Measurements from ENCODE around the gene MSMP. TPM values are rescaled to one million over a fixed set of nuclear protein-coding genes. Genes with fewer than 3 reads are reported as not detected.

MSMP gene
- polyA plus RNA-seq, 3 donors, result not detected

DNA sequence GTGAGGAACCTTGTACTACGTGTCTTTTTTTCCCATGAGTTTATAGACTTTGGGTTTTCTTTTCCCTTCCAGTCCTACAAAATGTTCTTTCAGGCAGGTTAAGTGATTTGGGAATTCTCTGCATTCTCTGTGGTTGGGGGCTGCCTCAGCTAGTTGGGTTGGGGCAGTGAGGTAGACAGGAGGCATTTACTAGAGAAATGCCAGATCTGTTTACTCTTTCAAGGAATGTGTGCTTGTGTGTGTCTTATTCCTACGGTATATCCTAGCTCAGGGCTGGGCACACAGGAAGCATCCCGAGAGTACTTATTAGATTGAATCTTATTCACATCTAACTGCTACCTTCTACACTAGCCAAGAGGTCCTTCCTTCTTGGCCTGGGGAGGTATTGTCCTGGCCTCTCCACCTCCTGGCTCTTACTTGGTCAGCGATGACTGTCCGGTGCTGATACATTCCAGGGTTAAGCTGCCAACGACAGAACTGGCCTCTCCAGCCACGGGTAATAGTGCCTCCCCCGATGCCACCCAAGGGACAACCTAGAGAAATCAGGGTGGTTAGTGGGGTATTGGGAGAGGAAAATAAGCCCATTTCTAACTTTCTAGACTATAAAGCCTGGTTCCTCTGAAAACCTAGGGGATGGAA is 10.1 kb downstream of the MSMP start:
- H2AFZ ChIP-seq (ENCODE audit: insufficient read depth, low read depth, low read length, poor library complexity, severe bottlenecking), result peak overlapping the region; percentile 6
- H3K79me2 ChIP-seq (ENCODE audit: insufficient read depth, low read length), result peaks cover 55% of the 10 kb centered on the region
- Mint-ChIP-seq H3K9me3 (no peaks in the 10 kb centered on the region), H3K27ac (peak overlapping the region; percentile 24 to 91 (median 68)), H3K4me1 (peaks cover 50% of the 10 kb centered on the region), H3K27me3 (ENCODE audit: low read depth in 3 of 3) (peaks cover 0 to 1% (median 0%) of the 10 kb centered on the region in 3 donors), H3K36me3 (peaks cover 62 to 74% of the 10 kb centered on the region in 2 donors), H3K4me3 (peak overlapping the region in 1 of 2 donors; percentile 17)
- peaks cover 46 to 57% of the 10 kb centered on the region in 2 donors for H3K36me3 ChIP-seq (replicated peaks in 1 of 2; ENCODE audit: control insufficient read depth in 1 of 2, insufficient read depth in 2 of 2, low read length in 2 of 2)
- H3K27ac ChIP-seq (ENCODE audit: low read depth in 1 of 2, low read length in 2 of 2), result peak overlapping the region; percentile 15 to 74
- WGBS (ENCODE audit: insufficient coverage), result no CpG with 5 or more reads among the region's 8 CpGs
- H4K20me1 ChIP-seq (ENCODE audit: insufficient read depth, low read length), result peaks cover 93% of the 10 kb centered on the region
- peak overlapping the region; percentile 28 for H3K4me2 ChIP-seq (replicated peaks; ENCODE audit: extremely low read depth, low read length, poor library complexity, severe bottlenecking)
- H3K9me3 ChIP-seq (replicated peaks in 1 of 2; ENCODE audit: control insufficient read depth in 1 of 2, insufficient read depth in 1 of 2, low read length in 2 of 2), result no peaks in the 10 kb centered on the region
- H3K4me3 ChIP-seq (replicated peaks in 1 of 3; ENCODE audit: low read depth in 2 of 3, low read length in 3 of 3), result no peak overlapping the region
- peaks cover 46 to 50% of the 10 kb centered on the region in 2 donors for H3K4me1 ChIP-seq (ENCODE audit: control insufficient read depth in 1 of 2, insufficient read depth in 2 of 2, low read length in 2 of 2)
- TF ChIP-seq, protein P1, sequence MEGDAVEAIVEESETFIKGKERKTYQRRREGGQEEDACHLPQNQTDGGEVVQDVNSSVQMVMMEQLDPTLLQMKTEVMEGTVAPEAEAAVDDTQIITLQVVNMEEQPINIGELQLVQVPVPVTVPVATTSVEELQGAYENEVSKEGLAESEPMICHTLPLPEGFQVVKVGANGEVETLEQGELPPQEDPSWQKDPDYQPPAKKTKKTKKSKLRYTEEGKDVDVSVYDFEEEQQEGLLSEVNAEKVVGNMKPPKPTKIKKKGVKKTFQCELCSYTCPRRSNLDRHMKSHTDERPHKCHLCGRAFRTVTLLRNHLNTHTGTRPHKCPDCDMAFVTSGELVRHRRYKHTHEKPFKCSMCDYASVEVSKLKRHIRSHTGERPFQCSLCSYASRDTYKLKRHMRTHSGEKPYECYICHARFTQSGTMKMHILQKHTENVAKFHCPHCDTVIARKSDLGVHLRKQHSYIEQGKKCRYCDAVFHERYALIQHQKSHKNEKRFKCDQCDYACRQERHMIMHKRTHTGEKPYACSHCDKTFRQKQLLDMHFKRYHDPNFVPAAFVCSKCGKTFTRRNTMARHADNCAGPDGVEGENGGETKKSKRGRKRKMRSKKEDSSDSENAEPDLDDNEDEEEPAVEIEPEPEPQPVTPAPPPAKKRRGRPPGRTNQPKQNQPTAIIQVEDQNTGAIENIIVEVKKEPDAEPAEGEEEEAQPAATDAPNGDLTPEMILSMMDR (IDR thresholded peaks at IDR 0.05), result no peak
- no peak overlapping the region for H3K9ac ChIP-seq (ENCODE audit: insufficient read depth, low read length, poor library complexity, severe bottlenecking)
- no peak for DNase-seq
- intact Hi-C loops (cut with micrococcal nuclease), result no loop called here
- H3K27me3 ChIP-seq (ENCODE audit: control insufficient read depth in 2 of 2, insufficient read depth in 2 of 2, low read length in 2 of 2), result no peaks in the 10 kb centered on the region

DNA sequence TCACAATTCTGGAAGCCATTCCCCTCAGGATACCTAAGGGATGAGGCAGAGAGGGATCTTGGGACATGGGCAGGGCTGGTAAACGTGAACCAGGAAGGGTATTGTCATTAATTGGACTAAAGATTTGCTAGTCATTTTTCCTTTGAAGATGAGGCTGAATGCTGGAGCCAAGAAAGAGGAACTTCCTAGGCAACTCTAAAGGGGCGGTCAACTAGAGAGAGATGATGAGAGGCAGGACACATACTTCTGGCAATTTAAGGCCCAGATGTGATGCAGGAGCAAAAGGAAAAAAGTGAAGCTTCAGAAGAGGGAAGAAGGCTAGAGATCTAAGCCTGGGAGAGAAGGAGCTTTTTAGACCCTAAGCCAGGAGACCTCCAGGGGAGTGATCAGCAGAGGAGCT is 10.6 kb downstream of the MSMP start:
- intact Hi-C loops (cut with micrococcal nuclease), result no loop called here
- Histone ChIP-seq H2AFZ (ENCODE audit: insufficient read depth, low read depth, low read length, poor library complexity, severe bottlenecking) (peak overlapping the region; percentile 6), H3K4me1 (ENCODE audit: control insufficient read depth in 1 of 2, insufficient read depth in 2 of 2, low read length in 2 of 2) (peaks cover 45 to 48% of the 10 kb centered on the region in 2 donors), H3K4me2 (replicated peaks; ENCODE audit: extremely low read depth, low read length, poor library complexity, severe bottlenecking) (peak overlapping the region; percentile 28), H3K36me3 (replicated peaks in 1 of 2; ENCODE audit: control insufficient read depth in 1 of 2, insufficient read depth in 2 of 2, low read length in 2 of 2) (peaks cover 51 to 63% of the 10 kb centered on the region in 2 donors), H4K20me1 (ENCODE audit: insufficient read depth, low read length) (peaks cover 96% of the 10 kb centered on the region), H3K9ac (ENCODE audit: insufficient read depth, low read length, poor library complexity, severe bottlenecking) (no peak overlapping the region), H3K9me3 (replicated peaks in 1 of 2; ENCODE audit: control insufficient read depth in 1 of 2, insufficient read depth in 1 of 2, low read length in 2 of 2) (no peaks in the 10 kb centered on the region), H3K4me3 (replicated peaks in 1 of 3; ENCODE audit: low read depth in 2 of 3, low read length in 3 of 3) (no peak overlapping the region), H3K79me2 (ENCODE audit: insufficient read depth, low read length) (peaks cover 50% of the 10 kb centered on the region), H3K27ac (ENCODE audit: low read depth in 1 of 2, low read length in 2 of 2) (peak overlapping the region in 1 of 2 donors; percentile 74), H3K27me3 (ENCODE audit: control insufficient read depth in 2 of 2, insufficient read depth in 2 of 2, low read length in 2 of 2) (no peaks in the 10 kb centered on the region)
- Mint-ChIP-seq H3K4me3 (peak overlapping the region in 1 of 2 donors; percentile 17), H3K27me3 (ENCODE audit: low read depth in 3 of 3) (peaks cover 0 to 1% (median 0%) of the 10 kb centered on the region in 3 donors), H3K36me3 (peaks cover 67 to 79% of the 10 kb centered on the region in 2 donors), H3K27ac (peak overlapping the region; percentile 24 to 91 (median 68)), H3K4me1 (peaks cover 49% of the 10 kb centered on the region), H3K9me3 (peaks cover 0 to 2% (median 0%) of the 10 kb centered on the region in 7 donors)
- DNase-seq, result peak in 2 of 3 donors; percentile 27 to 29
- WGBS (ENCODE audit: insufficient coverage), result 25% methylated on average over 2 of the region's 2 CpGs
- TF ChIP-seq, protein P1 (IDR thresholded peaks at IDR 0.05), result no peak
